HG03565 (cell line): ENCODE measurements around the gene PRSS36.
"Not testable (repeated sequence)": the region's sequence is repeated elsewhere in the genome, so short reads cannot be mapped to it uniquely, and the experiment has no call there.

ENCODE experiments used
- ATAC-seq: cut with Tn5 transposase; IDR thresholded peaks from one replicate; pipeline ENCODE4 v1.9.1; 2021; ENCODE audit warnings: mild to moderate bottlenecking, moderate library complexity; ENCODE audit not compliant: unreplicated experiment

The PRSS36 gene

DNA sequence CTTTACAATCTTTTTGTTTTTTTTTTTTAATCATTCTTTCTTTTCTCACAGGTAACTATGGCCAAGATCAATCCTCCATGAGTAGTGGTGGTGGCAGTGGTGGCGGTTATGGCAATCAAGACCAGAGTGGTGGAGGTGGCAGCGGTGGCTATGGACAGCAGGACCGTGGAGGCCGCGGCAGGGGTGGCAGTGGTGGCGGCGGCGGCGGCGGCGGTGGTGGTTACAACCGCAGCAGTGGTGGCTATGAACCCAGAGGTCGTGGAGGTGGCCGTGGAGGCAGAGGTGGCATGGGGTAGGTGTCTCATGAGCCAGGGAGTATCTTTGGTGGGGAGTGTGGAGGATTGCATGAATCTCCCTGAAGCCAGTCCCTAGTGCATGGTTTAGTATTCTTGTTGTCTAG, 35.0 kb upstream of the PRSS36 start:
- no peak for ATAC-seq

DNA sequence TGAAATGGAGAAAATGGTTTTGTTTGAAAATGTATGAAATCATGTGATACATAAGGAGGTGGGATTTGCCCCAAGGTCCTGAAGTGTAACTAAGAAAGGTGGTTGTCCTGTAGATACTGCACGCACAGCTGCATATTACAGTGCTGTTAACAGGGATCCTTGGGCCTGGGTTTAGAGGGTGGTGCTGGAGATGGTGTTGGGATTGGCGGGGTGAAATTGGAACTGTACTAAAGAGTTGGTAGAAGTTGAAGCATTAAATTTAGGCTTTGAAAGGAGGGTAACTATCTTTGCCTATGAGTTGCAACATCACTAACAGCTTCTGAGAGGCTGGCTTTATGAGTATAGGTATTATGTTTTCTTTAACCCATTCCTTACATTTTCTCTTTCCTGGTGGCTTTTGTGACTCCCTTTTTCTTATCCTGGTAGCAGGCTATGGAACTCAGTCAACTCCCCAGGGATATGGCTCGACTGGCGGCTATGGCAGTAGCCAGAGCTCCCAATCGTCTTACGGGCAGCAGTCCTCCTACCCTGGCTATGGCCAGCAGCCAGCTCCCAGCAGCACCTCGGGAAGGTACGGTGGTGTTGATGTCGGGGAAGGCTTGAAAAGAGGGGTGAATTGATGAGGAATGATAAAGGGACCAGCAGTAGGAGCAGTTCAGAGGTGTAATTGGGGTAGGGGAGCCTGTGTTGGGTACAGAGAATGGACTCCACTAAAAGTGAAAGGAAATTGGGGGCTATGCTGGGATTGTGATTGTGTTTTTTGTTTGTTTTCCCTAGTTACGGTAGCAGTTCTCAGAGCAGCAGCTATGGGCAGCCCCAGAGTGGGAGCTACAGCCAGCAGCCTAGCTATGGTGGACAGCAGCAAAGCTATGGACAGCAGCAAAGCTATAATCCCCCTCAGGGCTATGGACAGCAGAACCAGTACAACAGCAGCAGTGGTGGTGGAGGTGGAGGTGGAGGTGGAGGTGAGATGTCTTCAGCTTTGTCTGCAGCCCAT, 33.9 kb upstream of the PRSS36 start:
- ATAC-seq = no peak

DNA sequence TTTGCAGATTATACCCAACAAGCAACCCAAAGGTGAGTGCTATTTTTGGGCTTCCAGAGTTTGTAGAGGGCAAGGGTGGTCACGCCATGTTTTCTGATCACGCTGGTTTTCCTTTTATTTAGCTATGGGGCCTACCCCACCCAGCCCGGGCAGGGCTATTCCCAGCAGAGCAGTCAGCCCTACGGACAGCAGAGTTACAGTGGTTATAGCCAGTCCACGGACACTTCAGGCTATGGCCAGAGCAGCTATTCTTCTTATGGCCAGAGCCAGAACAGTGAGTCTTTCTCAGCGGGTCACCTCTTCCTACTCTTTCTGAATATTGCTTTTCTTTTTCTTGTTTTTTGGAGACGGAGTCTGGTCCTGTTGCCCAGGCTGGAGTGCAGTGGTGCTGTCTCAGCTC, 32.5 kb upstream of the PRSS36 start:
- no peak for ATAC-seq

DNA sequence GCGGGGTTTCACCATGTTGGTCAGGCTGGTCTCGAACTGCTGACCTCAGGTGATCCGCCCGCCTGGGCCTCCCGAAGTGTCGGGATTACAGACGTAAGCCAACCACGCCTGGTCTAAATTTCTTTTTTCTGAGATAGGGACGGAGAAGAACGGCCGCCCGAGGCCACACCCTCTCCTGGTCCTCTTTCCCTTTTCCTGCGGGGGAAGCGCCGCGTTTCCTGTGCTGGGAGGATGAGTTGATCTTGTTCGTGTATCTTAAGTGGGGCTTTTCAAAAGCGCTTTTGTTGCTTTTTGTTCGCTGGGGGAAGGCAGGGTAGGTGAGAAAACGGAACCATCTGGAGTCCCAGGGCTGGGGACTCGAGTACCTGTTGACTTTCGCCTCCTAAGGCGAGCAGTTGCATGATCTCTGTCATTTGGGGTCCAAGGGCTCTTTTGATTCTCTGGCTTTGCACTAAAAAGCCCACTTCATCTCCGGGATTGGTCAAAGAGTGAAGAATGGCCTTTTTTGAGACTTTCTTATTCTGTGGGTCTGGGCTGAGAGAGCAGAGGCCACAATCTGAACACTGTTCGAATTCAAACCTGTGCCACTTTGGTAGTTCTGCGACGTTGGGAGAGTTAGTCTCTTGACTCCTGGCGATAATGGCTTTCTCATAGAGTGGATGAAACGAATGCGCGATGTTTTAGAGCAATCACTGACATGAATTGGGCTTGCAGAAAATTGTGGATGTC, 31.4 kb upstream of the PRSS36 start:
- no peak for ATAC-seq

DNA sequence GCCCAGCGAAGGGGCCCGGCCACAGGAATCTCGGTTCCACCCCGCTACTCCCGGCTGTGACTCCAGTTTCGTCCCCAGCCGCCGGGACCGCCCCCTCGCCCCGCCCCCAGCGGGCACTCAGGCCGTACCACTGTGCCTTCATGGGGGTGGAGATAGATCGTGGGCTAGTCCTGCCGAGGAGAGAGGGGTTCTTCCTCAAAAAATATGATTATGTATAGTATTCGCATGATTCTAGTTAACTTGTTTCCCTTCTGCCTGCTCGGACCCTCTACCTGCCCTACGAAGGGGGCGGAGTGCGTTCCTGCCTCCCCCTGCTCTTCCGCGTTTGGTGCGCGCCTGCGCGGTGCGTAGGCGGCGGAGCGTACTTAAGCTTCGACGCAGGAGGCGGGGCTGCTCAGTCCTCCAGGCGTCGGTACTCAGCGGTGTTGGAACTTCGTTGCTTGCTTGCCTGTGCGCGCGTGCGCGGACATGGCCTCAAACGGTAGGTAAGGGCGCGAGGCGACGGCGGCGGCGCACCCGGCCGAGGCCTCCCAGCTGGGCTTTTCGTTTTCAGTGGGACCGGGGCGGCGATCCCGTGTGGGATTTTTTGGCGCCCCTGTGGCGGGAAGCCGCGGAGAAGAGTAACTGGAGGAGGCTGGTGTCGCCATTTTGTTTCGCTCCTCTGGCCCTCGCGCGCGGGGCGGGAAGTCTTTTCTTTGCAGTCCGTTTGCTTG, 30.0 kb upstream of the PRSS36 start, which contains the start of gene FUS:
Gene FUS (plus strand): TSS at position 393 of the 713 bp plus-strand sequence. CDS start 76 bp downstream, at position 469.
- peak; percentile 46 for ATAC-seq

DNA sequence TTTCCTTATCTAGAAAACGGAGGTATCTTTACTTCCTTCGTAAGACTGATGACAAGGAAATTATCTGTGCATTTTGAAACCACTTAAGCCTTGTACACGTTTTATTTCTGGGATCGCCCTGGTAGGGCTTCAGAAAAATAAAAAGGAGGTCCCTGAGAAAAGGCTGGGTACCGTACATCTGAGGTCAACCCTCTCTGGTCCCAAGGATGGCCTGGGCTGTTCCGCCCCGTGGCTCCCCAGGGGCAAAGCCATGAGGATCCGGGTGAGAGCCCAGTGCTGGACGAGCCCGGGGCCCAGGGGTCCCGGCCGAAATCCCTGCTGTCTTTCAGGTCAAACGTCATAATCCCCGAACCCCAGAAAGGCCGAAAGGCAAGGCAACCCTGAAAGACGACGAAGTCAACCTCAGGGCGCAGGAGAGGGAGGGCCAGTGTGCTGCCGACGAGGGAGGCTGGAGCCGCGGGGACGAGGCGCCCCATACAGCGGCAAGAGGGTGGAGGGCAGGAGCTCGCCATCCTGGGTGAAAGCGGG, 29.4 kb upstream of the PRSS36 start:
- ATAC-seq = peak; percentile 0

DNA sequence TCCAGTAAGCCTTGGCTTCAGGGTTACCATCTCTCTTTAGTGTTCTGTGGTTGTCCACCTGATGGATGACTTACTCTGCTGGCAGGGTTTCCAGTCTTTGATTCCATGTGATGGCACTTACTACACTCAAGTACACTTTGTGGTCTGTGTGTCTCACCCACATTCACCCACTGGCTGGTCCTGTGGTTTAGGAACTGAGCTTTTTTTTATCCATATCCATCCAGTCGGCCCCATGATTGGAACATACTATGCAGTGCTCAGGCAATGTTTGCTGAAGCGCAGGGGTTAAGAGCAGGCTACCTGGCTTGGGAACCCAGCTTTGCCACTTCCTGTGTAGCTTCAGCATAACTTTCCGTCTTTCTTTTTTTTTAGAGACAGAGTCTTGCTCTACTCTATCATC, 27.3 kb upstream of the PRSS36 start:
- ATAC-seq = no peak

DNA sequence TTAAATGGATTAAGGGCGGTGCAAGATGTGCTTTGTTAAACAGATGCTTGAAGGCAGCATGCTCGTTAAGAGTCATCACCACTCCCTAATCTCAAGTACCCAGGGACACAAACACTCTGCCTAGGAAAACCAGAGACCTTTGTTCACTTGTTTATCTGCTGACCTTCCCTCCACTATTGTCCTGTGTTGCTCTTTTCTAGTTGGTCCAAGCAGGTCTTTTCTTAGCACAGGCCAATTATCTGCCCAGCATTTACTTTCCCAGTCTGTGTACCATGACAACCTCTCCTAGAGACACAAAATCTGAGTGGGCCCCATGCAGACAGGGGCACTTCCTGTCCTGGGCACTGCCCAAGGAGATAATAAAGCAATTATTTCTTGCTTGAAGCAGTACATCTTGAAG, 20.2 kb upstream of the PRSS36 start:
- ATAC-seq = not testable (repeated sequence)

DNA sequence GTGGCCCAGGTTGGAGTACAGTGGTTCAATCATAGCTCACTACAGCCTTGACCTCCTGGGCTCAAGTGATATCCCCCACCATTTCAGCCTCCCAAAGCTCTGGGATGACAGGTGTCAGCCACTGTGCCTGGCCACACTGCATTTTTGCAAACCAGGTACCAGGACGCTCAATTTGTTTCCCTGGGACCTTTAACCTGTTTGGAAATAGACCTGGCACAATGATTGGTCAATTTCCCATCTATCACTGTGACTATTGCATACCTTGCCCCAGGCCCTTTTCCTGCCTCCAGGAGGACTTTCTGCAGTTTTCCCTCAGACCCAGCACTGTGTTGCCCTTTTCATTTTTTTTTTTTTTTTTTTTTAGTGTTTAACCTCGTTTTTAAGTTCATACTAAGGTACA, 19.0 kb upstream of the PRSS36 start:
- no peak for ATAC-seq

DNA sequence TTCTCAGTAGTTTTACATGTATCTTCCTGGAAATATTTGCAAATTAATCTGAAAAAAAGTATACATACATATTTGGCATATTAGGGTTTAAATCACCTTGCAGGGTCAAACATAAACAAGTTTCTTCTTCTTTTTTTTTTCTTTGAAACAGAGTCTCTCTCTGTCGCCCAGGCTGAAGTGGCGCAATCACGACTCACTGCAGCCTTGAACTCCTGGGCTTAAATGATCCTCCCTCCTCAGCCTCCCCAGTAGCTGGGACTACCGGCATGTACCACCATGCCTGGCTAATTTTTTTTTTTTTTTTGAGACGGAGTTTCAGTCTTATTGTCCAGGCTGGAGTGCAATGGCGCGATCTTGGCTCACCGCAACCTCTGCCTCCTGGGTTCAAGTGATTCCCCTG, 17.4 kb upstream of the PRSS36 start:
- ATAC-seq = no peak

DNA sequence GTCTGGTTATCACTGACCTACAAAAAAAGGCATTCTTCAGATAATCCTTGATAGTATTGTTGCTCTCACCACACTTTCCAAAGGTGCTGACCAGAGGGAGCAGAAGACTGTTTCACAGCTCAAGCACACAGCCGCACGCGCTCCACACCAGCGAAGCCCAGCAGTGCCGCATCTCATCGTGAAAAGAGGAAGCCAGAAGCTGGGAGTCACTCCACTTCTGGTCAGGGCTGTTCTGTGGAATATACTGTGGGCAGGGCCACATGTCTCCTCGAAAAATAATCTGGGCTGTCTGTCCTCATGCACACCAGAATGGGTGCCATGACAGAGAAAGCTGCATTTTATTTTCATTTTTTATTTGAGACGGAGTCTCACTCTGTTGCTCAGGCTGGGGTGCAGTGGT, 7.3 kb upstream of the PRSS36 start:
- ATAC-seq = no peak

DNA sequence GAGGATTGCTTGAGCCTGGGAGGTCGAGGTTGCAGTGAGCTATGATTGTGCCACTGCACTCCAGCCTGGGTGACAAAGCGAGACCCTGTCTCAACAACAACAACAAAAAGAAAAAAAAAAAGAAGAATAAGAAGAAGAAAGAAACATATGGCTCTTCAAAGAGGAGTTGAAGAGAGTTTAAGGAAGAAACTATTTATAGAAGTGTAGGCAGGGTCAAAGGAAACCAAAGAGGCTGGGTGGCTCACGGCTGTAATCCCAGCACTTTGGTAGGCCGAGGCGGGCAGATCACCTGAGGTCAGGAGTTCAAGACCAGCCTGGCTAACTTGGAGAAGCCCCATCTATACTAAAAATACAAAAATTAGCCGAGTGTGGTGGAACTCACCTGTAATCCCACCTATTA, 1.1 kb upstream of the PRSS36 start:
- ATAC-seq = not testable (repeated sequence)

DNA sequence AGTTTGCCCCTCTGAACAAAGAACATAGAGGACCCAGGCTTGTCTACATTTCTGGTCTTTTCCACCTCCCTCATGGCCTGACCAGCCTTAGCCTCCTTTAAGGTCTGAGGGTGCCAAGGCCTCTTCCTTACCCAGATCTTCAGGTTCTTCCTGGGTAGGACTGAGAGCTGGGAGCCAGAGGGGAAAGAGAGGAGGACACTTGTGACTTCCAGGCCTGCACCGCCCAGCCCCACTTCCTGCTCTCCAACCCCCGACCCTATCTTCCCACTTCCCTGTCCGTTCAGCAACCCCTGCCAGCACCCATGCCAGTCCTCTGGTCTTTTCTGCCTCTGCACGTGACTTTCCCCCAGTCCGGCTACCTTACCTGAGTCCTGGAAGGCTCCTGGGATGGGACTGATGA, 534 bp downstream of the PRSS36 start:
- no peak for ATAC-seq

DNA sequence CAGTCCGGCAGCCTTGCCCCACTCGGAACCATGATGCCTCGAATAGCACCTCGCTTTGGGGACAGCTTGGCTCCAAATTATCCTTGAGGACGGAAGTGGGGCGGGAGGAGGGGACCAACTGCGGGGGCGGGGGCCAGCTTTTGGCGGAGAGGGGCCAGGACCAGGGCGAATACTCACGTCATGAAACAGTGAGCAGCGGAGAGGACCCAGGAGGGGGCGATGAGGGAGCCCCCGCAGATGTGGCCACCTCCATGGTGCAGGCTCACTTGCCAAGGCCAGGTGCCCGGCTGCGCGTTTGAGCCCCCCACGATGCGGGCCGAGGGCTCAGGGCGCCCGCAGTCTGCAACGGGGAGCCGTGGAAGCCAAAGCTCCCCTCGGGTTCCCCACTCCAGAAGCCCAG, 970 bp downstream of the PRSS36 start:
- ATAC-seq = no peak

DNA sequence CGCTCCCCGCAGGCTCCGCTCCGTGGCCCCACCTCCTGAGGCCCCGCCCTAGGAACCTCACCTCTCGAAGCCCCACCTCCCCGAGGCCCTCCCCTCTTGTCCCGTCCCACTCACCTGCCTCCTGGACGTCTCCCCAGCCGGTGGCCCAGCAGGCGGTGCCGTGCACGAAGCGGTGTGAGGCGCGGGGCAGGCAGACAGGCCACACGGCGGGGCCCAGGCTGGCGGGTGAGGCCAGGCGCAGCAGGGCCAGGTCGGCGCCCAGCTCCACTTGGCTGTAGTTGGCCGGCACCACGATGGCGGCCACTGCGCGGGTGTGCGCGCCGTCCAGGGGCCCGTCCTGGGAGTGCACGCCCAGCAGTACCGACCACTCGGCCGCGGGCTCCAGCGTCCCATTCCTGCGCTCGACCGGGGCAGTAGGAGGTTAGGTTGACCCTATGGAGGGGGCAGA, 1.6 kb downstream of the PRSS36 start:
- no peak for ATAC-seq

DNA sequence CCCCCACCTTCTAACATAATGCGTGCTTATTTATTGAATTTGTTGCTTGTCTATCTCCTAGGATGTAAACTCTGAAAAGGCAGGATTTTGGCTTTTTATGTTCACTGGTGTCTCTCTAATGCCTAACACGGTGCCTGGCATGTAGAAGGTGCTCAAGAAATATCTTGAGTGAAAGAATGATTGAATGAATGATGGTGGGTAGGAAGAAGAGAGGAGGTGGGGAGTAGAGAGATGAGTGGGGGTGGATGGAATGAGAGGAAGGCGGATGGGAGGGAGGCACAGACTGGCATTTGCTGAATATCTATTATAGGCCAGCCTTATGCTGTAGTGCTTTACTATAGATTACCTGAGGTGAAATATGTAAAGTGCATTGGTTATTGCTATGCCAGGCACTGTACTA, 2.3 kb downstream of the PRSS36 start:
- ATAC-seq = no peak

DNA sequence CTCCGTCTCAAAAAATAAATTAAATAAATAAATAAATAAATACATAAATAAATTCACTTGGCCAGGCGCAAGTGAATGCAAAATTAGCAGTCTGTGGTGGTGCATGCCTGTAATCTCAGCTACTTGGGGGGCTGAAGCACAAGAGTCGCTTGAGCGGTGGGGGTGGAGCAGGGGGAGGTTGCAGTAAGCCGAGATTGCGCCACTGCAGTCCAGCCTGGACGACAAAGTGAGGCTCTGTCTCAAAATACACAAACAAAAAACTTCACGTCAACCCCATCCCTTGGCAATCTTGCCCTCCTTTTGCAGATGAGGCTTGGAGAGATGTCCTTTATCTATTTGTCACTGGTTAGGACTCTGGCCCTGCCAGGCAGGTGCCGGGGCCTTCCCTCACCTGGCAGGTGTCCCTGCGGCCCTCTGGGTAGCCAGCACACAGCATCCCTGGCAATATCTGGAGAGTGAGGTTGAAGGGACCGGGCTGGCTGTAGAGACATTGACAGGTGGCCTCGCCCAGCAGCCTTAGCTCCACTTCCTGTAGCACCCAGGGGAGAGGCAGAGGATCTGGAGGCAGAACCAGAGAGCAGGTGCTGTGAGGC, 4.4 kb downstream of the PRSS36 start:
- ATAC-seq = no peak

DNA sequence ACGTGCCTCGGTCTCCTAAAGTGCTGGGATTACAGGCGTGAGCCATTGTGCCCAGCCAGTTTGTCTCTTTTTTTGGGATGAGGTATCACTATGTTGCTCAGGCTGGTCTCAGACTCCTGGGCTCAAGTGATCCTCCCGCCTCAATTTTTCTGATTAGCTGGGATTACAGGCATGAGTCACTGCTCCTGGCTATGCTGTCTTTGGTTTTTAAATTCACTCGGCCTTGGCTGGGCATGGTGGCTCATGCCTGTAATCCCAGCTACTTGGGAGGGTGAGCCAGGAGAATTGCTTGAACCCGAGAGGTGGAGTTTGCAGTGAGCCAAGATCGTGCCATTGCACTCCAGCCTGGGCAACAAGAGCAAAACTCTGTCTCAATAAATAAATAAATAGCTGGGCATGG, 5.4 kb downstream of the PRSS36 start:
- ATAC-seq = not testable (repeated sequence)

DNA sequence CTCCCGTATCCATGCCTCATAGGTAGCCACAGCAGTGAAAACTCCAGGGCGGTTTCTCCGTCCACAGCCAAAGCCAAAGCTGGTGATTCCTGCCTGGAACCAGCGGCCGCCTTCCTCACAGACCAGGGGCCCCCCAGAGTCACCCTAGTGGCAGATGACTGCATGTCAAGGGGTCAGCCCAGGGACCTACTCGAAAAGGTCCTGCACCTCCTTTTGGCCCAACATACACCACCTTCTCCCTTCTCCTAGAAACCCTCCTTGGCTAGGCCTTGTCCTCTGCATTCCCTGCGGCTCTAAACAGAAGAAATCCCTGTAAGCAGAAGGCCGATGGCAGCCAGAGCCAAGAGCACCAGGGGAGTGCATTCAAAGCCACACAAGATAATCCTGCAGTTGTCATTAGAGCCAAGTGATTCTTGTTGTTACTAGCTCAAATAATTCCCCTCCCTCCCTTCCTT, 6.1 kb downstream of the PRSS36 start:
- ATAC-seq = no peak

DNA sequence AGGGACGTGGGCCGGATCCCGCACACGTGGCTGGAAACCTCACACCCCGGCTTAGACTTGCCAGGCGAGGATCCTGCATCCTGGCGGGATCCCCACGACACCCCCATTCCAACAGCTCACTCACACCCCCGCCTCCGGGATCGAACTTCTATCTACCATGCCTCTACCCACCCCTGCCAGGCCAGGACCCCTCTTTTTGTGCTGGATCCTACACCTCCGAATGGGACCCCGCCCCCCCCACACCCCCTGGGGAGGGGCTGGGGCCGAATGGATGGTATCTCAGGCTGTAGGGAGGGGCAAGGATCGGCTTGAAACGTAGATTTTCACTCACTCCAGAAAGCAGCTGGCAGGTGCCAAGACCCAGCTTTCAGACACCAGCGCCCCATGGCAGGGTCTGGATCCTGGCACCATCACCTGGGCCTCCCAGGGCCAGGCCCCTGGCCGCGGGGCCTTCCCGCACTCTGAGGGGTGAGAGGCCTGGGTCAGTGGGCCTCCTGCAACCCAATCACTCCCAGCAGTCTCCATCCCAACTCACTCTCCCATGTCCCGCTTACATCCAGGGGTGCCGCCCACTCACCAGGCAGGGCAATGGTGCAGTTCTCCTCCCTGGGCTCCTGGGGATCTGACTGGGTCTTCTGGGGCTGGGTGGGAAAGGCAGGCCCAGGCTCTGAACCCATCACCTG, 6.7 kb downstream of the PRSS36 start:
- no peak for ATAC-seq
